ENCODE results near the gene PNMA8B.

DNA sequence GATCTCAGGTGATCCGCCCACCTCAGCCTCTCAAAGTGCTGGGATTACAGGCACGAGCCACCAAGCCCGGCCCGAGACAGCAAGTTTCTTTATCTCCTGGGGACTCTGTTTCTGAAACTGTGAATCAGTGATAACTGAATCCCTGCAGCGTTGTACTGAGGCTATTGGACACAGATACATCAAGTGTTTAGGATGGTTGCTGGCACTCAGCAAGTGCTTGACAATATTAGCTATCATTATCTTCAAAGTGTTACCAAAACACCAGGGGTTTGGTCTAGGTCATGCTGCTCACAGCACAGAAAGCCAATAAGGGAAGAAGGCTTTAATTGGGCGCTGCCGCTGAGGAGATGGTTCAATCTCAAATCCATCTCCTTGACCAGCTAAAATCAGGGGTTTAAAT, 46.4 kb downstream of the PNMA8B start:
- TF ChIP-seq EZH2 (IDR thresholded peaks at IDR 0.05; ENCODE audit: insufficient read depth, poor library complexity, severe bottlenecking) (no peak), EZH2phosphoT487 (IDR thresholded peaks at IDR 0.05; ENCODE audit: insufficient read depth, low read depth) (no peak)
